ENCODE measurements around the gene MUC6. TPM values are rescaled to one million over a fixed set of nuclear protein-coding genes. Genes with fewer than 3 reads are reported as not detected.

MUC6 gene
- total and polyA plus RNA-seq, 9 of the 15 experiments (the other 6 are each of a cell fraction or from before 2014, with no cell fraction given) = not detected

DNA sequence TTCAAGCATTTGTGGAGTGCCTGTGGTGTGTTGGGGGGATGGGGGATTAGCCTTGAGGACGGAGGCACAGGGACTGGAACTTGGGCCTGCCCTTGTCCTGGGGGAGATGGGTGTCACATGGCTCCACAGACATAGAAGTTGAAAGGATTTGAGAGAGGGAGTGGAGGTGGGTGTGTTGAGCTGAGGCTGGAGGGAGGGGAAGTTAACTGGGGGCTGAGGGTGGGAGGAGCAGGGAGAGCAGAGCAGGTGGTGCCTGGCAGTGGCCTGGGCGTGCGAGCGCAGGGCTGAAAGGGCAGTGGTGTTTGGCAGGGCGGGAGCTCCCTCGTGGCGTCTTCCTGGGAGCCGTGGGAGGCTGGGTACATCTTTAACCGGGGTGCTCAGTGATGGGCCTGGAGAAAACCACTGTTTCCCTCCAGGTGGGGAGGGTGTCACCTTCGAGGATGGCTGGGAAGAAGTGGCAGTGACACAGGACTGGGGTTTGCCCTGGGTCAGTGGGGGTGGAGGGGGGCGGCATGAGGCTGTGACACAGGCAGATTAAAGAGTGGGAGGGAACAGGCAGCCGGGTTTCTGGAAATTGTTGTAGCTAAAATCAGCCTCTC, 65.3 kb downstream of the MUC6 start:
- CTCF ChIA-PET (ENCODE audit: low intra/inter-chr PET ratio) = no interaction called here
- intact Hi-C loops (cut with micrococcal nuclease) = no loop called here
- ATAC-seq = no peak

More for the DNA sequence above, 65.3 kb downstream of the MUC6 start:
- H3K27ac ChIP-seq (ENCODE audit: extremely low read depth, low read depth, low read length) = no peak overlapping the region
- H3K4me1 ChIP-seq (replicated peaks in 1 of 2; ENCODE audit: control insufficient read depth in 2 of 2, insufficient read depth in 2 of 2, low read length in 2 of 2) = peaks cover 0 to 25% of the 10 kb centered on the region in 2 experiments; a peak in 1 of 5 replicates
- no peak overlapping the region for H2AFZ ChIP-seq (ENCODE audit: low read depth, low read length)
- no peaks in the 10 kb centered on the region for H4K20me1 ChIP-seq (replicated peaks; ENCODE audit: control insufficient read depth, insufficient read depth, low read length)
- FAIRE-seq (no peak), DNase-seq (ENCODE audit: extremely low read depth in 1 of 4, low spot score in 3 of 4) (no peak)
- no peaks in the 10 kb centered on the region for H3K9me3 ChIP-seq (replicated peaks; ENCODE audit: control insufficient read depth, insufficient read depth, low read depth, low read length)
- in situ Hi-C loops (cut with MboI) = no loop called here
- H3K79me2 ChIP-seq (ENCODE audit: control insufficient read depth, insufficient read depth, low read length) = no peaks in the 10 kb centered on the region; the same call in 2 of the 3 replicates
- peaks cover 37% of the 10 kb centered on the region; the same call in 2 of the 3 replicates for H3K36me3 ChIP-seq (ENCODE audit: control insufficient read depth, insufficient read depth, low read length)
- no peak overlapping the region for H3K4me3 ChIP-seq
- no TSS peak for BruUV-seq (replicated peaks)
- WGBS (ENCODE audit: insufficient coverage, low coverage, missing lambda C conversion rate) = 85% methylated on average over 10 of the region's 12 CpGs
- H3K9ac ChIP-seq (ENCODE audit: insufficient read depth in 1 of 2, low read depth in 2 of 2, low read length in 2 of 2) = peak overlapping the region in 1 of 2 experiments; percentile 55; a peak in 2 of 4 replicates
- TF ChIP-seq WHSC1 (IDR thresholded peaks at IDR 0.05; ENCODE audit: low read length) = no peak
- TF ChIP-seq TRIM28 (IDR thresholded peaks at IDR 0.05) = no peak
- TF ChIP-seq DNMT1 (IDR thresholded peaks at IDR 0.05) = no peak
- TF ChIP-seq LCOR (CRISPR knock-in tag; IDR thresholded peaks at IDR 0.05) = no peak
- no peak for TF ChIP-seq SP1 (CRISPR knock-in tag; IDR thresholded peaks at IDR 0.05)
- no peak for TF ChIP-seq ZNF384 (IDR thresholded peaks at IDR 0.05; ENCODE audit: low read depth, low read length)
- TF ChIP-seq, protein P1, sequence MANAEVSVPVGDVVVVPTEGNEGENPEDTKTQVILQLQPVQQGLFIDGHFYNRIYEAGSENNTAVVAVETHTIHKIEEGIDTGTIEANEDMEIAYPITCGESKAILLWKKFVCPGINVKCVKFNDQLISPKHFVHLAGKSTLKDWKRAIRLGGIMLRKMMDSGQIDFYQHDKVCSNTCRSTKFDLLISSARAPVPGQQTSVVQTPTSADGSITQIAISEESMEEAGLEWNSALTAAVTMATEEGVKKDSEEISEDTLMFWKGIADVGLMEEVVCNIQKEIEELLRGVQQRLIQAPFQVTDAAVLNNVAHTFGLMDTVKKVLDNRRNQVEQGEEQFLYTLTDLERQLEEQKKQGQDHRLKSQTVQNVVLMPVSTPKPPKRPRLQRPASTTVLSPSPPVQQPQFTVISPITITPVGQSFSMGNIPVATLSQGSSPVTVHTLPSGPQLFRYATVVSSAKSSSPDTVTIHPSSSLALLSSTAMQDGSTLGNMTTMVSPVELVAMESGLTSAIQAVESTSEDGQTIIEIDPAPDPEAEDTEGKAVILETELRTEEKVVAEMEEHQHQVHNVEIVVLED (CRISPR knock-in tag; IDR thresholded peaks at IDR 0.05) = no peak
- no peak for TF ChIP-seq POU5F1 (IDR thresholded peaks at IDR 0.05; ENCODE audit: borderline replicate concordance, low read depth, low read length, partially characterized antibody)
- TF ChIP-seq HNRNPUL1 (IDR thresholded peaks at IDR 0.05; ENCODE audit: low read length) = no peak
- no peak for TF ChIP-seq MXI1 (IDR thresholded peaks at IDR 0.05; ENCODE audit: low read depth, low read length)
- TF ChIP-seq RBM22 (IDR thresholded peaks at IDR 0.05; ENCODE audit: low read depth, low read length, poor library complexity, severe bottlenecking) = no peak
- no peak for TF ChIP-seq XRCC5 (IDR thresholded peaks at IDR 0.05; ENCODE audit: low read depth, low read length)
- TF ChIP-seq ZNF695 (CRISPR knock-in tag; IDR thresholded peaks at IDR 0.05) = no peak
- no peak for TF ChIP-seq ZNF764 (CRISPR knock-in tag; IDR thresholded peaks at IDR 0.05; ENCODE audit: low read depth)
- TF ChIP-seq ZNF707 (CRISPR knock-in tag; conservative IDR thresholded peaks at IDR 0.05) = no peak
- no peak for TF ChIP-seq ZNF518B (CRISPR knock-in tag; IDR thresholded peaks at IDR 0.05)
- no peak overlapping the region for H3K4me2 ChIP-seq (ENCODE audit: insufficient read depth, low read length)
- no peaks in the 10 kb centered on the region for H3K9me1 ChIP-seq (ENCODE audit: control insufficient read depth, insufficient read depth, low read length)
- POLR2A ChIA-PET = no interaction called here
- H3K27me3 ChIP-seq (ENCODE audit: control insufficient read depth in 2 of 2, insufficient read depth in 2 of 2, low read length in 2 of 2) = no peaks in the 10 kb centered on the region

All from K562 (cell line).